K562 (cell line): ENCODE data around the gene TBL1XR1. TPM values are rescaled to one million over a fixed set of nuclear protein-coding genes. Genes with fewer than 3 reads are reported as not detected.
A peak's percentile ranks its signal among the peaks of the same experiment; 100 is the strongest.

Source experiments
- ATAC-seq: fragments of 200-7000 bp; cut with Tn5 transposase; 3 replicates; pipeline ENCODE4 v1.9.1; 2020; ENCODE audit warnings: moderate library complexity
- BruUV-seq: library from RNA; stranded (reverse); fragments of 400-500 nt; replicated peaks from 2 replicates; lab custom pipeline; 2021; lab: Mats Ljungman, UMichigan
- CTCF ChIA-PET: fragments of 300-600 bp; formaldehyde crosslinking; extraction: SDS; loops from one replicate; lab custom pipeline; 2021; ENCODE audit warnings: low intra/inter-chr PET ratio; lab: Yijun Ruan, JAX
- POLR2A ChIA-PET: fragments of 300-600, 350-650 bp; sonication (Branson Sonifier 250); formaldehyde crosslinking; extraction: SDS; loops from one replicate; lab custom pipeline; 2021; ENCODE audit warnings: antibody characterized with exemption, inconsistent platforms; lab: Yijun Ruan, JAX
- DNase-seq, 4 experiments: peaks; one replicate each; pipeline versions ENCODE4 v3.0.0 to v3.0.0-alpha.2; 2011 to 2018; ENCODE audit warnings: low spot score in 3 of 4, mixed read lengths in 3 of 4; ENCODE audit errors: extremely low read depth in 1 of 4
- FAIRE-seq: peaks from 2 replicates; lab custom pipeline; 2011; peaks lifted over from hg19 to GRCh38; lab: Jason Lieb, UNC
- H2AFZ ChIP-seq: 2 replicates; pipeline ENCODE4 v1.6.0; 2011; ENCODE audit warnings: low read depth, low read length, control low read depth, inconsistent platforms
- H3K27ac ChIP-seq: fragments of 200-600 bp; 3 replicates; pipeline ENCODE4 v1.8.0; 2011; ENCODE audit warnings: low read depth, mild to moderate bottlenecking, control low read depth, inconsistent platforms, low read length, moderate library complexity, mixed read lengths; ENCODE audit errors: extremely low read depth
- H3K27me3 ChIP-seq, 2 experiments: fragments of 300-600 bp in 1 of 2; 2 replicates in 1 of 2; 3 replicates in 1 of 2; pipeline versions ENCODE4 v1.6.0 to v1.8.0; 2011; ENCODE audit warnings: inconsistent platforms in 2 of 2, low read length in 2 of 2, mild to moderate bottlenecking in 1 of 2, mixed read lengths in 1 of 2, moderate library complexity in 1 of 2; ENCODE audit not compliant: control insufficient read depth in 2 of 2, insufficient read depth in 2 of 2
- H3K36me3 ChIP-seq: fragments of 300-600 bp; 3 replicates; pipeline ENCODE4 v1.8.0; 2011; ENCODE audit warnings: mild to moderate bottlenecking, low read length, inconsistent platforms; ENCODE audit not compliant: control insufficient read depth, insufficient read depth
- H3K4me1 ChIP-seq, 2 experiments: fragments of 200-600 bp in 1 of 2; replicated peaks in 1 of 2; 2 replicates in 1 of 2; 3 replicates in 1 of 2; pipeline versions ENCODE4 v1.5.1 to v1.8.0; 2011; ENCODE audit warnings: inconsistent platforms in 2 of 2, low read length in 2 of 2, mild to moderate bottlenecking in 1 of 2, mixed read lengths in 1 of 2, moderate library complexity in 1 of 2; ENCODE audit not compliant: control insufficient read depth in 2 of 2, insufficient read depth in 2 of 2
- H3K4me2 ChIP-seq: 2 replicates; pipeline ENCODE4 v1.6.1; 2011; ENCODE audit warnings: low read length, control low read depth, inconsistent platforms, mixed read lengths; ENCODE audit not compliant: insufficient read depth
- H3K4me3 ChIP-seq: fragments of 200-600 bp; sonication (generic), shearing (Covaris generic); 2 replicates; pipeline ENCODE4 v1.5.1; 2016; ENCODE audit warnings: control low read depth, inconsistent platforms
- H3K79me2 ChIP-seq: fragments of 200-600 bp; 3 replicates; pipeline ENCODE4 v1.8.0; 2011; ENCODE audit warnings: low read length, inconsistent platforms; ENCODE audit not compliant: control insufficient read depth, insufficient read depth
- H3K9ac ChIP-seq, 2 experiments: 2 replicates each; pipeline versions ENCODE4 v1.6.0 to v1.6.1; 2011; ENCODE audit warnings: low read depth in 2 of 2, low read length in 2 of 2, control low read depth in 1 of 2, inconsistent platforms in 1 of 2, mild to moderate bottlenecking in 1 of 2, mixed read lengths in 1 of 2; ENCODE audit not compliant: insufficient read depth in 1 of 2
- H3K9me1 ChIP-seq: one replicate; pipeline ENCODE4 v1.6.0; 2011; ENCODE audit warnings: inconsistent platforms, mild to moderate bottlenecking, low read length, moderate library complexity; ENCODE audit not compliant: control insufficient read depth, insufficient read depth
- H3K9me3 ChIP-seq: replicated peaks from 2 replicates; pipeline ENCODE4 v1.5.1; 2011; ENCODE audit warnings: low read depth, low read length, inconsistent platforms; ENCODE audit not compliant: control insufficient read depth, insufficient read depth
- H4K20me1 ChIP-seq: replicated peaks from 2 replicates; pipeline ENCODE4 v1.6.1; 2011; ENCODE audit warnings: low read length, inconsistent platforms, mixed read lengths; ENCODE audit not compliant: control insufficient read depth, insufficient read depth
- CEBPZ ChIP-seq: fragments of 150-350 bp; IDR thresholded peaks from 2 replicates; pipeline ENCODE4 v1.6.1; 2014; ENCODE audit warnings: low read depth, mild to moderate bottlenecking, low read length, borderline replicate concordance
- DLX4 ChIP-seq: fragments of 250-450 bp; sonication (Bioruptor Pico); IDR thresholded peaks from 2 replicates; pipeline ENCODE4 v1.6.1; 2021; ENCODE audit warnings: mild to moderate bottlenecking
- DPF2 ChIP-seq: fragments of 450-650 bp; IDR thresholded peaks from 2 replicates; pipeline ENCODE4 v1.6.1; 2016
- ELF4 ChIP-seq: fragments of 450-650 bp; formaldehyde crosslinking; IDR thresholded peaks from 2 replicates; pipeline ENCODE4 v1.4.0; 2022; ENCODE audit warnings: missing genetic modification characterization
- ETV5 ChIP-seq: sonication (generic); formaldehyde crosslinking; IDR thresholded peaks from 2 replicates; pipeline ENCODE4 v1.4.0; 2020; ENCODE audit warnings: low read depth, mild to moderate bottlenecking, missing genetic modification reagents
- GATA2 ChIP-seq: sonication (generic); formaldehyde crosslinking; IDR thresholded peaks from 2 replicates; pipeline ENCODE4 v1.4.0; 2020; ENCODE audit warnings: mild to moderate bottlenecking, missing genetic modification reagents
- MBD2 ChIP-seq: sonication (generic); IDR thresholded peaks from 2 replicates; pipeline ENCODE4 v1.6.1; 2016; ENCODE audit warnings: low read depth, borderline replicate concordance
- MYBL2 ChIP-seq, 2 experiments: fragments of 450-650 bp in 1 of 2; sonication (generic) in 1 of 2; formaldehyde crosslinking in 1 of 2; IDR thresholded peaks; 2 replicates each; pipeline versions ENCODE4 v1.6.1 to v1.8.1; 2017 to 2022; ENCODE audit warnings: borderline replicate concordance in 1 of 2, inconsistent platforms in 1 of 2, low read depth in 1 of 2, mild to moderate bottlenecking in 1 of 2, missing genetic modification reagents in 1 of 2, moderate library complexity in 1 of 2
- PHF20 ChIP-seq: fragments of 450-650 bp; IDR thresholded peaks from 2 replicates; pipeline ENCODE4 v1.6.1; 2018; ENCODE audit not compliant: partially characterized antibody
- POLR2H ChIP-seq: IDR thresholded peaks from 2 replicates; pipeline ENCODE4 v1.6.1; 2016; ENCODE audit warnings: missing genetic modification characterization, low read depth, mild to moderate bottlenecking, control low read depth, missing compliant biosample characterization, moderate library complexity
- SLC30A9 ChIP-seq: fragments of 250-450 bp; sonication (Bioruptor Pico); IDR thresholded peaks from 2 replicates; pipeline ENCODE4 v1.8.0; 2022; ENCODE audit warnings: mild to moderate bottlenecking, moderate library complexity
- SPI1 ChIP-seq: IDR thresholded peaks from 2 replicates; pipeline ENCODE4 v1.6.1; 2011; ENCODE audit warnings: low read depth, low read length, control low read depth, borderline replicate concordance
- THRA ChIP-seq: fragments of 450-650 bp; IDR thresholded peaks from 2 replicates; pipeline ENCODE4 v1.6.1; 2017; ENCODE audit warnings: mild to moderate bottlenecking, moderate library complexity
- ZNF174 ChIP-seq: fragments of 250-450 bp; sonication (Bioruptor Pico); IDR thresholded peaks from 2 replicates; pipeline ENCODE4 v1.4.0; 2020; ENCODE audit warnings: mild to moderate bottlenecking
- WGBS: fragments of 100-300 bp; shearing (Covaris generic); methylation state at CpG from one replicate; pipeline ENCODE4 v1.1.6; 2016; ENCODE audit warnings: low coverage, mixed read lengths; ENCODE audit not compliant: insufficient coverage; ENCODE audit errors: missing lambda C conversion rate; 5-methylcytosine and 5-hydroxymethylcytosine counted together
- in situ Hi-C: fragments of 300-500 bp; cut with MboI; formaldehyde crosslinking; loops from 4 replicates; pipeline ENCODE4 v1.15.0; 2018; ENCODE audit warnings: inconsistent platforms, mixed read lengths
- intact Hi-C: fragments of 100-400 bp; cut with micrococcal nuclease; formaldehyde crosslinking; loops from 2 replicates; pipeline ENCODE4 v1.14.2; 2022
- polyA plus RNA-seq, 8 experiments: library from polyadenylated mRNA; depleted of rRNA in 4 of 8; stranded (reverse) in 5 of 8; unstranded in 3 of 8; fragments of >200 nt; fragmentation: Nextera tagmentation in 2 of 8; fragmentation: Illumina TruSeq in 1 of 8; extraction: Ambion mirVana in 2 of 8; extraction: Trizol in 1 of 8; gene quantifications; 2 replicates each; pipeline versions ENCODE4 v1.2.1 to v1.2.3, GENCODE V29; 2011 to 2014; ENCODE audit warnings: inconsistent platforms in 1 of 8, missing spikeins in 1 of 8
- total RNA-seq, 7 experiments: library from RNA; depleted of rRNA in 6 of 7; stranded (reverse); fragments of >200 nt in 6 of 7; fragmentation: Illumina TruSeq in 2 of 7; extraction: Trizol in 2 of 7; gene quantifications; 2 replicates each; pipeline versions ENCODE4 v1.2.1 to v1.2.3, GENCODE V29; 2011 to 2021; ENCODE audit warnings: low replicate concordance in 1 of 7
- TF ChIP-seq, protein P1 (sequence below): fragments of 450-650 bp; formaldehyde crosslinking; IDR thresholded peaks from 2 replicates; pipeline ENCODE4 v1.4.0; 2022; ENCODE audit warnings: missing genetic modification characterization

Gene TBL1XR1
- total and polyA plus RNA-seq, 9 of the 15 experiments (the other 6 are each of a cell fraction or from before 2014, with no cell fraction given) = 19.6 to 171 (median 83.3) TPM

DNA sequence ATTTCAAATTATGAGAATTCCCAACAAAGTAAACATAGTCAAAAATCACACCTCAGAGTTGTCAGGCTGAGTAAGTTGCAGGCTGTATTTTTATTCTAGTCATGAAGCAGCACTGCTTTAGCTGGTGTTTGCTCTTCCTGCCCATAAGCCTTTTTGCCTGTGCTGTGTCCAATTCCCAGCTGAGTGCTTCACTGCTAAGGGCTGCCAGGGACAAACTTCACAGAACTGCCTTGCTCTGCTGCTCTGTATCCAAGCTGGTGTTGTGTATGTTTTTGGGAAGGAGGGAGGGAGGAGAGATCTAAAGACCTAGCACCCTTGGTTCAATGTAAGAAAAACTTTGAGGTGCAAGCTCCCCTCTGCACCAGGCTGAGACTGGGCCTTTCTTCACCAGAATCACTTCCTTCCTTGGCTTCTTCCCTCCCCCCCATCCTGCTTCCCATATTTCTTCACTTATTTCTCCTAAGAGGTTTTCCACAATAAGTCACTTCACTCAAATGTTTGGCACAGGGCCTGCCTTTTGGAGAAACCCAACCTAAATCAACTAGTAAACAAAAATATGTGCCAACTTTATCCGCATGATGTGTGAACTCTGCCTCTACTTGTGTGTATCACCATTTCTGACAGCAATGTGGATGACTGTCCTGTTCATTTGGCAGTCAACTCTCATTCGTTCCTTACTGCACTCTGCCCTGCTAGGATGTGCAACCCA is 156.1 kb downstream of the TBL1XR1 start:
- Histone ChIP-seq H3K9me1 (no peaks in the 10 kb centered on the region), H3K36me3 (peaks cover 74% of the 10 kb centered on the region), H3K4me1 (peaks cover 3 to 5% of the 10 kb centered on the region in 2 experiments; a peak in 3 of 5 replicates), H3K4me2 (no peak overlapping the region), H3K9me3 (no peaks in the 10 kb centered on the region), H2AFZ (no peak overlapping the region), H3K79me2 (no peaks in the 10 kb centered on the region), H3K27ac (no peak overlapping the region), H3K27me3 (no peaks in the 10 kb centered on the region), H4K20me1 (no peaks in the 10 kb centered on the region), H3K4me3 (no peak overlapping the region), H3K9ac (no peak overlapping the region)
- FAIRE-seq (no peak), DNase-seq (no peak), ATAC-seq (peak; percentile 56)
- no TSS peak for BruUV-seq
- 96% methylated on average over 2 of the region's 2 CpGs for WGBS
- in situ Hi-C loops (no loop called here), intact Hi-C loops (no loop called here)
- ChIA-PET POLR2A (no interaction called here), CTCF (no interaction called here)
- TF ChIP-seq, protein P1, sequence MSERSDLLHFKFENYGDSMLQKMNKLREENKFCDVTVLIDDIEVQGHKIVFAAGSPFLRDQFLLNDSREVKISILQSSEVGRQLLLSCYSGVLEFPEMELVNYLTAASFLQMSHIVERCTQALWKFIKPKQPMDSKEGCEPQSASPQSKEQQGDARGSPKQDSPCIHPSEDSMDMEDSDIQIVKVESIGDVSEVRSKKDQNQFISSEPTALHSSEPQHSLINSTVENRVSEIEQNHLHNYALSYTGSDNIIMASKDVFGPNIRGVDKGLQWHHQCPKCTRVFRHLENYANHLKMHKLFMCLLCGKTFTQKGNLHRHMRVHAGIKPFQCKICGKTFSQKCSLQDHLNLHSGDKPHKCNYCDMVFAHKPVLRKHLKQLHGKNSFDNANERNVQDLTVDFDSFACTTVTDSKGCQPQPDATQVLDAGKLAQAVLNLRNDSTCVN (CRISPR knock-in tag) = no peak
- TF ChIP-seq ELF4 (CRISPR knock-in tag) (no peak), PHF20 (no peak), DLX4 (CRISPR knock-in tag) (no peak), ETV5 (CRISPR knock-in tag) (no peak), THRA (no peak), SPI1 (no peak), POLR2H (tag) (no peak), DPF2 (no peak), SLC30A9 (no peak), MYBL2 (IDR thresholded peaks at IDR 0.05; ENCODE audit: low read depth) (no peak), MYBL2 (CRISPR knock-in tag; IDR thresholded peaks at IDR 0.05; ENCODE audit: borderline replicate concordance) (no peak), ZNF174 (no peak), CEBPZ (no peak), MBD2 (no peak), GATA2 (no peak)
